Naive thymus-derived CD4-positive, alpha-beta T cell (primary cell): ENCODE measurements around the gene NSF. TPM values are rescaled to one million over a fixed set of nuclear protein-coding genes. Genes with fewer than 3 reads are reported as not detected.

ENCODE experiments used
- ATAC-seq: fragments of 150-1000 bp; cut with Tn5 transposase; 2 replicates; pipeline ENCODE4 v1.10.0; 2021; ENCODE audit warnings: mild to moderate bottlenecking, moderate library complexity
- CTCF ChIA-PET: fragments of 350-600 bp; sonication (Branson Sonifier 250); formaldehyde crosslinking; loops from one replicate; lab custom pipeline; 2021; ENCODE audit warnings: antibody characterized with exemption; lab: Charles Lee
- POLR2A ChIA-PET: fragments of 350-600 bp; sonication (Branson Sonifier 250); formaldehyde crosslinking; loops from one replicate; lab custom pipeline; 2021; ENCODE audit warnings: antibody characterized with exemption, inconsistent platforms; lab: Charles Lee
- DNase-seq, 9 donors: peaks; one replicate each; pipeline versions ENCODE4 v3.0.0 to v3.0.0-alpha.2; 2020 to 2022; ENCODE audit warnings: mixed read lengths in 1 of 9
- H3K27ac ChIP-seq: one replicate; pipeline ENCODE4 v1.7.0; 2013; ENCODE audit warnings: mild to moderate bottlenecking, low read depth, low read length, moderate library complexity
- H3K27me3 ChIP-seq, 2 donors: one replicate each; pipeline ENCODE4 v1.7.0; 2013; ENCODE audit warnings: low read length in 2 of 2, mild to moderate bottlenecking in 2 of 2, moderate library complexity in 2 of 2; ENCODE audit not compliant: control insufficient read depth in 2 of 2, insufficient read depth in 2 of 2
- H3K36me3 ChIP-seq, 3 experiments: 1 replicate in 2 of 3; 2 replicates in 1 of 3; pipeline ENCODE4 v1.7.0; 2013; ENCODE audit warnings: low read length in 3 of 3, mild to moderate bottlenecking in 3 of 3, moderate library complexity in 1 of 3; ENCODE audit not compliant: insufficient read depth in 3 of 3, control insufficient read depth in 2 of 3
- H3K4me1 ChIP-seq, 2 donors: one replicate each; pipeline ENCODE4 v1.7.0; 2013; ENCODE audit warnings: low read length in 2 of 2, mild to moderate bottlenecking in 2 of 2, moderate library complexity in 1 of 2; ENCODE audit not compliant: control insufficient read depth in 2 of 2, insufficient read depth in 2 of 2
- H3K4me3 ChIP-seq: 2 replicates; pipeline ENCODE4 v1.7.0; 2013; ENCODE audit warnings: mild to moderate bottlenecking, low read length
- H3K9me3 ChIP-seq, 3 experiments: 1 replicate in 2 of 3; 2 replicates in 1 of 3; pipeline ENCODE4 v1.7.0; 2013; ENCODE audit warnings: low read length in 3 of 3; ENCODE audit not compliant: control insufficient read depth in 2 of 3
- H3K27ac Mint-ChIP-seq, 9 donors: one replicate each; pipeline ENCODE4 v1.8.0; 2020 to 2022; ENCODE audit warnings: mixed read lengths in 9 of 9, mild to moderate bottlenecking in 8 of 9, moderate library complexity in 5 of 9, inconsistent platforms in 2 of 9
- H3K27me3 Mint-ChIP-seq, 5 donors: one replicate each; pipeline ENCODE4 v1.8.0; 2021 to 2022; ENCODE audit warnings: mixed read lengths in 5 of 5, mild to moderate bottlenecking in 1 of 5
- H3K36me3 Mint-ChIP-seq, 5 donors: one replicate each; pipeline ENCODE4 v1.8.0; 2020 to 2022; ENCODE audit warnings: mixed read lengths in 5 of 5, mild to moderate bottlenecking in 3 of 5, inconsistent platforms in 1 of 5
- H3K4me1 Mint-ChIP-seq, 7 donors: one replicate each; pipeline ENCODE4 v1.8.0; 2020 to 2022; ENCODE audit warnings: mixed read lengths in 7 of 7, mild to moderate bottlenecking in 3 of 7, inconsistent platforms in 1 of 7
- H3K4me3 Mint-ChIP-seq, 10 donors: one replicate each; pipeline ENCODE4 v1.8.0; 2020 to 2022; ENCODE audit warnings: mild to moderate bottlenecking in 10 of 10, mixed read lengths in 10 of 10, moderate library complexity in 6 of 10, inconsistent platforms in 2 of 10
- H3K9me3 Mint-ChIP-seq, 11 donors: one replicate each; pipeline ENCODE4 v1.8.0; 2020 to 2022; ENCODE audit warnings: mixed read lengths in 11 of 11, mild to moderate bottlenecking in 4 of 11, inconsistent platforms in 1 of 11, moderate library complexity in 1 of 11
- intact Hi-C, 2 donors: fragments of 100-400 bp; cut with micrococcal nuclease; formaldehyde crosslinking; loops; one replicate each; pipeline ENCODE4 v1.15.1; 2023
- polyA plus RNA-seq, 2 donors: library from polyadenylated mRNA; unstranded; fragments of 300-500 nt; fragmentation: Illumina TruSeq; gene quantifications; one replicate each; pipeline ENCODE4 v1.2.3, GENCODE V29; 2021
- total RNA-seq, 6 experiments: library from RNA in 5 of 6; stranded (reverse) in 5 of 6; gene quantifications; 1 replicate in 5 of 6; 2 replicates in 1 of 6; pipeline ENCODE4 v1.2.3 and lab custom pipeline; 2021 to 2026

Gene NSF
- total and polyA plus RNA-seq, 7 experiments from 2014 or later: 13.0 to 59.8 (median 36.1) TPM

DNA sequence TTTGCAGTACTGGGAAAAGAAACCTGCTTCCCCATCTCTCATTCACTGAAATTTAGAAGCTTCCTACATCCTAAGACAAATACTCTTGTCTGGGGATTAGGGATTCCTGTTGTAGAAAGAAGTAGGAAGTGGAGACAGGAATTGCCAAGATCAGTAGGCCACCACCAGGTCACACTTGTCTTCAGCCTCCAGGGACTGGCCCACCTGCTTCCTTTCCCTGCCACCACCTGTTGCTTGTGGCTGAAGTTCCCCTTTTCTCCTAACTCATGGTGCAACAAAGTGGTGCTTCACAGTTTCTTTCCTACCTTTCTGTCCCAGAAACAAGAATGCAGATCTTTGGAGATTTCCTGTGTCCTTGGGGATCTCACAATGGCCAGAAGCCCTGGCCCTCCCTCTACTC, 145.6 kb downstream of the NSF start:
- POLR2A ChIA-PET: no interaction called here
- intact Hi-C loops: no loop called here
- Mint-ChIP-seq H3K36me3 (peaks cover 0 to 42% (median 5%) of the 10 kb centered on the region in 5 donors), H3K27ac (no peak overlapping the region), H3K4me3 (no peak overlapping the region), H3K27me3 (no peaks in the 10 kb centered on the region), H3K4me1 (peaks cover 0 to 2% (median 0%) of the 10 kb centered on the region in 7 donors), H3K9me3 (no peaks in the 10 kb centered on the region)
- H3K27ac ChIP-seq: no peak overlapping the region
- H3K36me3 ChIP-seq: peaks cover 0 to 18% (median 0%) of the 10 kb centered on the region in 3 experiments
- H3K4me1 ChIP-seq: no peaks in the 10 kb centered on the region
- no peak for DNase-seq
- H3K27me3 ChIP-seq: no peaks in the 10 kb centered on the region
- no peak overlapping the region for H3K4me3 ChIP-seq
- no peak for ATAC-seq
- CTCF ChIA-PET: no interaction called here
- no peaks in the 10 kb centered on the region for H3K9me3 ChIP-seq

DNA sequence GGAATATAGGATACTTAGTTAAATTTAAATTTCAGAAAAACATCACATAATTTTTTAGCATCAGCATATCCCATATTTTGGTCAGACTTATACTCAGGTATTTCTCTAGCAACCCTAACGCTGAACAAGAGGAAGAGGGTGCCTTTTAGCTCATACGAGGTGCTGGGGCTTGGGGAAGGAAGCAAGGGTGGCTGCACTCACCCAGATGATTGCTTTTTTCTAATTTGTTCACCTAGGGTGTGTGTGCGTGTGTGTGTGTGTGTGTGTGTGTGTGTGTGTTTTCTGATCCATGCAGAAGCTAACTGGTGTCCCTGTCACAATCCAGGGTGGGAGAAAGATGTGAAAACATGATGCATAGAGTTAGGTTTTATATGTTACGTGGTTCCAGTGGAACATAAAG, 146.9 kb downstream of the NSF start:
- no peak overlapping the region for H3K27ac ChIP-seq
- no peak overlapping the region for H3K4me3 ChIP-seq
- ChIA-PET POLR2A (no interaction called here), CTCF (no interaction called here)
- no peaks in the 10 kb centered on the region for H3K4me1 ChIP-seq
- Mint-ChIP-seq H3K36me3 (peaks cover 0 to 43% (median 0%) of the 10 kb centered on the region in 5 donors), H3K27me3 (no peaks in the 10 kb centered on the region), H3K27ac (peak overlapping the region in 1 of 9 donors; percentile 17), H3K4me1 (peaks cover 0 to 2% (median 0%) of the 10 kb centered on the region in 7 donors), H3K4me3 (no peak overlapping the region), H3K9me3 (no peaks in the 10 kb centered on the region)
- H3K27me3 ChIP-seq: no peaks in the 10 kb centered on the region
- no peaks in the 10 kb centered on the region for H3K9me3 ChIP-seq
- H3K36me3 ChIP-seq: peaks cover 0 to 18% (median 0%) of the 10 kb centered on the region in 3 experiments
- DNase-seq: no peak
- no peak for ATAC-seq
- intact Hi-C loops: no loop called here

- no peaks in the 10 kb centered on the region for H3K27me3 Mint-ChIP-seq
- no peak overlapping the region for H3K4me3 Mint-ChIP-seq
- peak overlapping the region in 1 of 9 donors; percentile 23 for H3K27ac Mint-ChIP-seq
- POLR2A ChIA-PET: no interaction called here
- Histone ChIP-seq H3K4me3 (no peak overlapping the region), H3K9me3 (no peaks in the 10 kb centered on the region), H3K27ac (no peak overlapping the region), H3K36me3 (peaks cover 0 to 11% (median 0%) of the 10 kb centered on the region in 3 experiments), H3K27me3 (no peaks in the 10 kb centered on the region), H3K4me1 (no peaks in the 10 kb centered on the region)
- CTCF ChIA-PET: no interaction called here
- H3K9me3 Mint-ChIP-seq: no peaks in the 10 kb centered on the region
- DNase-seq: no peak
- H3K4me1 Mint-ChIP-seq: no peaks in the 10 kb centered on the region
- ATAC-seq: no peak
- peaks cover 0 to 36% (median 4%) of the 10 kb centered on the region in 5 donors for H3K36me3 Mint-ChIP-seq
- intact Hi-C loops: no loop called here
Measured at GRCh38 chr17:46738544-46738943, 148.1 kb downstream of the NSF start.

- Histone ChIP-seq H3K9me3 (no peaks in the 10 kb centered on the region), H3K4me3 (no peak overlapping the region), H3K27ac (no peak overlapping the region), H3K36me3 (peaks cover 0 to 11% (median 0%) of the 10 kb centered on the region in 3 experiments), H3K27me3 (no peaks in the 10 kb centered on the region), H3K4me1 (no peaks in the 10 kb centered on the region)
- intact Hi-C loops: no loop called here
- ChIA-PET POLR2A (interaction anchor here (0.6 kb wide), 1 partner anchor 630 kb away, joined by 3 read pairs; no protein-coding TSS in a partner anchor), CTCF (no interaction called here)
- no peak for ATAC-seq
- Mint-ChIP-seq H3K36me3 (peaks cover 0 to 36% (median 4%) of the 10 kb centered on the region in 5 donors), H3K27me3 (no peaks in the 10 kb centered on the region), H3K4me3 (no peak overlapping the region), H3K27ac (peak overlapping the region in 1 of 9 donors; percentile 5), H3K9me3 (no peaks in the 10 kb centered on the region), H3K4me1 (peaks cover 0 to 6% (median 0%) of the 10 kb centered on the region in 7 donors)
- DNase-seq: no peak
Measured at GRCh38 chr17:46739982-46740381, 149.5 kb downstream of the NSF start.

DNA sequence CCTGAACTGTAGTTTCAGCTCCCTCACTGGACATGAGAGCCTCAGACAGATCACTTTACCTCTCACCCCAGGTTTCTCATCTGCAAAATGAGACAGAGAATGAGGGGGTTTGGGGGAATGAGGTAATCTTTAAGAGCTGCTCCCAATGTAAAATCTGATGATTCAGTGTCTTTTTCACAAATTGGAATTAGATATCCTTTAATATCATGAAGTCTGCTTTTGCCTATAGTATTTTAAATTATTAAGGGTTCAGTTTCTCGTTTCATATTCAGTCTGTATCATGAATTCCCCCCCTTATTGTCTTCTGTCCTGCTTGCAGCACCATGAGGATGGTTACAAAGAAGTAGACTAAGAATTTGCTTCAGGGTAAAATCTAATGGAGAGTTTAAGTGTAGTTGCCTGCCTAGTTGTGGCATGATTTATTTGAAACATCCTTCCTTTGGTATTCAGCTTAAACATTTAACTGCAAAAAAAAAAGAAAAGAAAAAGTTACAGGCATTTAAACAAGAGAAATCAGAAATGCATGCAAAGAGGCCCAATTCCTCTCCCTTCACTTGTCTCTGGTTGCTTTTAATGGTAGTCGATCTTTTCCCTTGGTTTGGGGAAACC, 150.8 kb downstream of the NSF start:
- H3K4me1 Mint-ChIP-seq: peaks cover 0 to 6% (median 0%) of the 10 kb centered on the region in 7 donors
- peak overlapping the region in 1 of 9 donors; percentile 30 for H3K27ac Mint-ChIP-seq
- Histone ChIP-seq H3K27me3 (no peaks in the 10 kb centered on the region), H3K4me3 (no peak overlapping the region), H3K27ac (no peak overlapping the region), H3K9me3 (no peaks in the 10 kb centered on the region), H3K4me1 (no peaks in the 10 kb centered on the region), H3K36me3 (peaks cover 0 to 16% (median 0%) of the 10 kb centered on the region in 3 experiments)
- POLR2A ChIA-PET: no interaction called here
- H3K27me3 Mint-ChIP-seq: no peaks in the 10 kb centered on the region
- no peak for DNase-seq
- intact Hi-C loops: no loop called here
- H3K4me3 Mint-ChIP-seq: no peak overlapping the region
- CTCF ChIA-PET: no interaction called here
- no peak for ATAC-seq
- peaks cover 0 to 31% (median 4%) of the 10 kb centered on the region in 5 donors for H3K36me3 Mint-ChIP-seq
- H3K9me3 Mint-ChIP-seq: no peaks in the 10 kb centered on the region

GRCh38 chr17:46742565-46743270, 152.2 kb downstream of the NSF start:
- no peak for DNase-seq
- H3K9me3 Mint-ChIP-seq: no peaks in the 10 kb centered on the region
- Histone ChIP-seq H3K4me3 (no peak overlapping the region), H3K27me3 (no peaks in the 10 kb centered on the region), H3K36me3 (peaks cover 0 to 16% (median 0%) of the 10 kb centered on the region in 3 experiments), H3K27ac (no peak overlapping the region), H3K9me3 (no peaks in the 10 kb centered on the region), H3K4me1 (no peaks in the 10 kb centered on the region)
- POLR2A ChIA-PET: no interaction called here
- H3K4me3 Mint-ChIP-seq: no peak overlapping the region
- CTCF ChIA-PET: interaction anchor here (0.6 kb wide), 1 partner anchor 96 kb away, joined by 4 read pairs; no protein-coding TSS in a partner anchor
- ATAC-seq: no peak
- H3K27ac Mint-ChIP-seq: peak overlapping the region in 1 of 9 donors; percentile 29
- H3K36me3 Mint-ChIP-seq: peaks cover 0 to 19% (median 4%) of the 10 kb centered on the region in 5 donors
- peaks cover 0 to 6% (median 0%) of the 10 kb centered on the region in 7 donors for H3K4me1 Mint-ChIP-seq
- H3K27me3 Mint-ChIP-seq: no peaks in the 10 kb centered on the region
- intact Hi-C loops: no loop called here
